NCI-H2081 (cell line): ENCODE results near the gene SLIT1.

Experiments used
- DNase-seq, 2 experiments: peaks; one replicate each; lab custom pipeline; 2025; lab: John Stamatoyannopoulos, UW

The SLIT1 gene

DNA sequence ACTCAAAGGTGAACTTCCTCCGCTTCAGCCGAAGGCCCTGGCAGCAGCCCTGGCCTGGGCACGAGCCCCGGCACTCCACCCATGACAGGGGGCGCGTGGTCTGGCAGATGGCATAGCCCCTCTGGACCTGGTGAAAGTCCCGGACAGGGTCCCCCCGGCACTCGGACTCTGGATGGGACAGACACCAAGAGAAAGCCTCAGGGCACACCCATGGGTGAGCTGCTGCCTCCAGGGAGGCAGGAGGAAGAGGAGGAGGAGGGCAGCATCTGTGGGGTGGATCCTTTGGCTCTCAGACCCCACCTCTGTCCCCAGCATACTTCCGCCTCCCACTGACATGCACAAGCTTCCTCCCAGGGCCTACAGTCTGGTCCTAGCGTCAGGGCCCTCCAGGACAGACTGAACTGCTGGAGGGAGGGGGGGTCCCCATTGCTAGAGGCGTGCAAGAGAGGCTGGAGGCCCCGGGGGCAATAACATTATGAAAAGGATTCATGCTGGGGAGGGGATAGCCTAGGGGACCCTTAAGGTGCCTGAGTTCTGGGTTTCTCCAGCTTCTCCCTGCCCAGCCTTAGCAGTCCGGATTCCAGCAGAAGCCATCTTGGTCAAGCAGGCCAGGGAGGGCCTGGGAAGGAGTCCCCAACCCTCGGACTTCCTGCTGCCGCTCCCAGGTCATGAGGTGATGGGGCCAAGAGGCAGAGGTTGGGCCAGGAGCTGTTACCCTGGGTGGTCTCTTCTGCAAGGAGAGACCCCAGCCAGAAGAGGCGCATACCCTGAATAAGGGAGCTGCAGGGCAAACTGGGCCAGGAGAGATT, 184.4 kb downstream of the SLIT1 start:
- DNase-seq, result no peak

DNA sequence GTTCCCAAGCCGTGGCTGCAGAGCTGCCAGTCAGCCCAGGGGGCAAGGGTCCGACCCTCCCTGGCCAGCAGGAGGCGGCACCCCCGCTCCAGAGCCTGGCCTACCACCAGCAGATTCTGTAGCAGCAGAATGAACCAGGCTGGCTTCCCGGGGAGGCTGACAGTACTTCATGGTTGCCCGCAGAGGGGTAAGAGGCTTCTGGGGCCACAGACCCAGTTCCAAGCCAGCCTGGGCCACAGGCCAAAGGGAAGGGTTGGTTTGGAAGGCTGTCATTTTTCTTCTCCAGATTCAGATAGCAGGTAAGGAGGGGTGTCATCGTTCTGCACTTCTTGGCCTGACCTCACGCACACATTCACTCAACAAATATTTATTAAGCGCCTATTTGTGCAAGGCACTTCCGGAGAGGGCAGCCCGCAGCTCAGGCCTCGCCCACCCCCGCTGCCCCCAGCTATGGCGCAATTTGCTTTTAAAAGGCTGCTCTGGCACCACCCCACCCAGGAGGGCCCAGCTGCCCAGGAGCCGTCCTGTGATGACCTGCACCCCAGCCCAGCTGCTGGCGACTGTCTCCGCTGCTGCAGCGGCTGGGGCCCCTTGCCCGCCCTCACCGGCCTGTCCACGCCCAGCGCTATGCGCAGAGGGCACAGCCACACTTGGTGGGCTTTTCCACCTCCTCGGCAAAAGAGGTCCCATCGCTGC, 185.1 kb downstream of the SLIT1 start:
- DNase-seq, result no peak

DNA sequence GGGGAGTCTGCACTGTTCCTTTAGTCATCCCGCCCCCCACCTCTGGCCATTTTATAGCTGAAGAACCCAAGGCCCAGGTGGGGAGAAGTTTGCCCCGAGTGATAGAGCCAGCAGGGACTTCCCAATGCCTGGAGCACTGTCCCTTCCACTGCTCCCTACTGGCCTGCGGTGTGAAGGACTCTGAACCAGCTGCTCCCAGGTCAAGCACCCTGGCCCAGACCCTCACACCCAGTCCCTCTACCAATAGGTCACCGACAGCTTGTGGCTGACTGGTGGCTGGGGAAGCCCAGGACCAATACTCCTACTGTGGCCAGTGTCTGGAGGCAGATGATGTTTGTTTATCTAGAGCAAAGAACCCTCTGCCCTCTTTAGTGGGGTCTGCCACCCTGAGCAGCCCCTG, 185.8 kb downstream of the SLIT1 start:
- DNase-seq, result no peak

DNA sequence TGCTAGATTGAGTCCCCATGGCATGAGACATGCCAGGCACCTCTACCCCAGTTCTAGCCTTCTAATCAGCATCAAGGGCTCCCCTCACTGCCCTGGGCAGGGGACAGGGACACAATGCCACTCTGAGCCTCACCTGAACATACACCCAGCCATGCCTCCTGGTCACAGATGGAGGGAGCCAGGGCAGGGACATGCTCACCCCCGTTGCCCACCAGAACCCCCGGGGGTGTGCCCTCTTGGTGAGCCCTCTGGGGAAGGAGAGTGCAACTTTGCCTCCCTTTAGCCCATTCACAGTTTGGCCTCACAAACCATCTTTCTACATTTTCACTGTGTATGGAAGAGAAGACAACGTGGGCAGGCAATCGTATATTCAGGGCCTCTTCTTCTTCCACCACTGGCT, 186.4 kb downstream of the SLIT1 start:
- DNase-seq, result no peak

DNA sequence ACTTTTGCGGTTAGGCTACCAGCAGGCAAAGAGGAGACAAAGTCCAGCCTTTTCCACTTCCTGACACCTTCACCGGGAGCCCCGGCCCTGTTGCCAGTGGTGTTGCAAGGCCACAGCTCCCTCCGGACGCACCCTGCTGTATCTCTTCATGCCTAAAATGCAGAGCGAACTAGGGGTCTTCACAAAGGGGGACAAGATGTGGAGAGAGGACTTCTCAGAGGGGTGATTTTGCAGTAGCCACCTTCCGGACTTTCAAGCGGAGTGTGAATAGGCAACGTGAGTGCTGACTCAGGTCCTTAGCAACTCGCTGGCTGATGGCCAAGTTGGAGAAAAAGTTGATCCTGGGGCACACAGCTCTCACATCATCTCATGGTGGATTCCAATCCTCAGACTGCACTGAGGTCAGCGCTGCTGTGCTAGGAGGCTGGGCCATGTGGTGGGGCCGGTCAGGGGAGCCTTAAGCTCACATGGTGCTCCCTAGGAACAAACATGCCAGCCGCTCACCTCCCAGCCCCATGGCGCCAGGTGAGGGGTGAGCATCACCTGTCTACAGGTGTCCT, 187.3 kb downstream of the SLIT1 start:
- no peak for DNase-seq

DNA sequence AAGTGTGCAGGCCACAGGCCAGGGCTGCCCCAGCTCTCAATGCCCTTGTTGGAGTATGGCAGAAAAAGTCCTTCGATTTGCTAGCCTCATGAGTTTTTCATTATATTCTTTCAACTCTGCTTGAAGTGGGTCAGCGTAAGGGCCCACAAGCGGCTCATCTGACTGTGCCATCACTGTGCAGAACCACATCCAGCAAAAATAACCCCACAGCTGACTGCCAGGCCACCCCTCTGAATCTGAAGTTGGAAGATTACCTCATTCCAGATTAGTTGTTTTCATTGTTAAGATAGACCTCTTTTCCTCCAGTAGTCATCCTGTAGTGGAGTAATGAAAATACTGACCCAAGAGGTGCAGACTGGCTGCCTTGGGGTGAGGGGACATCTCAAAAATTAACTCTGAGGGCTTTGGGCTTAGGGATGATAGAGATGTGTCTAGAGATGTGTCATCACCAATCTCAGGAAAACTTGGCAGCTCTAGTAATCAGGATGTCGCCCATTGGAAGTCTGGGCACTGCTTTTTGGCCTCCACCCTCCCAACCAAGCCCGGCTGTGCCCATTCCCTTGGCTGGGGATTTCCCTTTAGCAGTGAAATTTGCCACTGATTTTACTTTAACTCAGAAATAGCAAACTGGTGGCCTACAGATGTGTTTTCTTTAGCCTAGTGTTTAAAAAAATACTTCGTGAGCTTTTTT, 189.3 kb downstream of the SLIT1 start:
- DNase-seq, result no peak

DNA sequence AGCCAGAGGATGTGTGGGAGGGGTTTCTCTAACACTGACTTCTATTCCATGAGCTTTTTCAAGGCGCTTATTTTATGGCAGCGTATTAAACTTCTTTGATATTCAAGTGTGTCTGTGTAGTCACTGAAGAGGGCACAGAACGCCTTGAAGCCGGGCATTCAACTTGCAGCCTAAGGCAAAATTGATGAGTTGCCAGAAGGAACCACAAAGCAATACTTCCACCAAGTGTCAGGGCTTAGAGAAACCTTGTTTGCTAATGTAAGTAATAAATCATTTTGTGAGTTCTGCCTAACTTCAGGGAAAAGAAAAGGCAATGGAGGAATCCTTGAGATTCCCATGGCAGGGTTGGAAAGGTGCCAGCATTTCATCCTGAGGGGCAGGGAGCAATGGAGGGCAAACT, 189.9 kb downstream of the SLIT1 start:
- no peak for DNase-seq

DNA sequence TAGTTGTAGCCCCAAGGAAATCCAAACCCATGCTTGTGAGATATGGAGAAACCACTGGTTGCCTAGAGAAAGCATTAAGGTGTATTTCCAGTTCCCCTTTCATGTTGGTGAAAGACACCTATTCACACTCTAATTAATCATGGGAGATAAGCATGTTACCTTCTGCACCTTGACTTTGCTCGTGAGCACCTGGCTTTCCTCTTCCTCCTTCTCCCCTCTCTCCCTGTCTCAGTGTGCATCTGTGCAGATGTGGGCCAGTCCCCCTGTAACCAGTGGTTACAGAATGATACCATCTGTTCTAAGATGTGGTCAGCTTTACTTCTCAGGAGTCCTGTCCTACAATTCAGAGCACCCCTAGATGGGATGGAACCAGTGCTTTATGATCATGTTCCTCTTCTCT, 193.0 kb downstream of the SLIT1 start:
- DNase-seq, result no peak

DNA sequence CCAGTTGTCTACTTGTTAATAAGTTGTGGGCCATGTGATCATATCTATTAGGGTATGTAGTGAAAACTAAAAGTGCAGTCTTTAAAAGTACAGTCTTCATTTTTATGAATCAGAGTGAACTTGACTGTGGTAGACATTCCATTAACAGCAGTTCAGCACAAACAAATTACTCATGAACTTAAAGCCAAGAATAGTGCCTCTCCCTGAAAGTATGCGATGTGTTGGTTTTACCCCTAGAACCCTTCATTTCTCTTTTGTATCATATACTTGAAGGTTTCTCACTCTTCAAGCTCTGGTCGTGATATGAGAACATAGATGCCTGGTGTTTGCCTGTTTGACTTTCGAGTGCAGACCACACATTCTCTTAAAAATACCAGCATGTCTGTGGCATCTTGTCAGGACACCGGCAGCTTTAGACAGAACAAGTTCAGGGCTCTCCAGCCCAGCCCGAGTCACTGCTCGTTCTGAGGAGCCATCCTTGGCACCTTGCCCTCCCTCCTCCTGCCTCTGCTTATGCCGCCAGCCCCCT, 194.4 kb downstream of the SLIT1 start:
- DNase-seq, result no peak

DNA sequence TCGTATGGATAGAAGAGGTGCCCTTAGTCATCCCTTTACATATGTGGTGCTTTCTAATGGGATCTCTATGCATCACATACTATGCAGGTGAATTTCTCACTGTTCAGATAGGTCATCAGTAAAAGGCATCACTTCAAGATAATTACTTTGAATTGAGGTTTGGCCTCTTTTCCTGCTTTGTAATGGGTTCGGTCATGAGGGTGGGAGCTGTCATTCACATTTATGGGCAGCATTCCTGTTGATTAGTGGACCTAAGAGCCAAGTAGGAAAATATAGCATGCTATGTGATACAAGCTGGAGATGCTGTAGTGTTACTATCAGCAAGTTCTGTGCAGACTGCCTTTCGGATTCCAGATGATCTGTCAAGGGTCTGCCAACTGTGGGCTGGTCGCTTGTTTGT, 197.3 kb downstream of the SLIT1 start:
- no peak for DNase-seq

DNA sequence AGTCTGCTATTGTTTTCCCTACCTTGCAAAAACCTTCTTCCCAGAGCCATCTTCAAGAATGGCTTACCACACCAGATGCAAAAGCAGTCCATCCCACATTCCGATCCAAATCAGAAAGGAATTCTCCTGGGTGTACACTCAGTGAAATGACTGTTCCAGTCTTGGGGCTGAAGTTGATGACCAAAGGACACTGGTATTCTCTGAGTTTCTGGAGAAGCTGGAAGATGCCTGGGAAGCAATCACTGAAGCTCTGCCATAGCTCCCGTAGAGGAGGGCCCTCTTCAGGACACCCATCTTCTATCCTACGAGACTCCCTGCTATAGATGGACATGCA, 197.9 kb downstream of the SLIT1 start:
- DNase-seq, result no peak

DNA sequence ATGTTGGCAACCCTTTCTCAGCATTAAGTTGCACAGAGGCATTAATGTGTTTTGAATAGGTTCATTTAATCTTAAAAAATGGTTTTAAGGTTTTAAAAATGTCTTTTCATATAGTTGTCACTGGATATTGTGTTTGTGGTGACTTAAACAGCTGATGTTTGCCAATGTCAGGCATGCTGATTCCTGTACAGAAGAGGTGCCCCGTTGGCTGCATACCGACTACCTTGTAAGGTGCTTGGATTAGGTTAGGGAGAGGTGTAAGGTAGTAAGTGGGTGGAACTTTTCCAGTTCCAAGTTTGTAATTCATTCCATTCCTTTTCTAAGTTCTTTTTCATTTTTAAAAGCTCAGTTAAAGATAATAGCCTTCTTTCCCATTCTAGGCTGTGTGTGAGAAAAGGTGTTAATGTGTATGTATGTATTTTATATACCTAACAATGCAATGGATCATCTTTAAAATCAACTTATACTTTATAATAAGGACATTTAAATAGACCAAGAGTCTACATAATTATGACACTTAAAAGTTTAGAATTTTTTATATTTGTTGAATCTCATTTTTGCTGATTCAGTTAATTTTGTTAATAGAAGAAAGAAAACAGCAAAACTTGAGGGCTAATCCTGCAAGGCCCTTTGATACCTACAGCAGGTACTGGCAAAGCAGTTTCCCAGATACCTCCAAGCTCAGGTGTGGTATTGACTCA, 198.5 kb downstream of the SLIT1 start:
- DNase-seq, result no peak

DNA sequence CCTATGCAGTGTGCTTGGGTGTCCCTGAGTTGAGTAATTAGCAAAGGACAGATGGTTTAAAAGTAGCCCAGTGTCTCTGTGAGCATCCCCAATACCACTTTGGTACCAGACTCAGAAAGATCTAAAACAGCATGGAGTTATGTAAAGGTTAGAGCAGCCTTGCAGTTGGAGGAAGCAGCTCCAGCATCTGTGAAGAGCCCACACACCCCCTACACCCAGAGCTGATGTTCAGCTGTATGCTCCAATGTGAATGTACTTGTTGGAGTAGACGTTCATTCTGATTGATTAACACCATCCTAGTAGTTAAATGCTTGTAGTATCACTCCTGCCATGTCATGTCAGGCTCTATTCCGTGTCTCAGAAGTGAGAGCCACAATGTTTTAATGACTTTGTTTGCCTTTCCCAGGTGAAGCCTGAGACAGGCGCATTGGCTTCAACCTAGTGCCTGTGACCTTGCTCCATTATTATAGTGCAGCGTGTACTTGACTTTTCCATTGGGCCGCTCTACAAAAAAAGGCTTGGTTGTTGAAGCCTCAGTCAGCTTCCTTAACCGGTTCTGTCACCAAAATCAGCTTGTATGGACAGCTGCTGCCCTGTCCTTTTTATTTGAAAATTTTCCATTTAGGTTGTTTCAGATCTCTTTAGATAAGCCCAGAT, 199.4 kb downstream of the SLIT1 start:
- no peak for DNase-seq

DNA sequence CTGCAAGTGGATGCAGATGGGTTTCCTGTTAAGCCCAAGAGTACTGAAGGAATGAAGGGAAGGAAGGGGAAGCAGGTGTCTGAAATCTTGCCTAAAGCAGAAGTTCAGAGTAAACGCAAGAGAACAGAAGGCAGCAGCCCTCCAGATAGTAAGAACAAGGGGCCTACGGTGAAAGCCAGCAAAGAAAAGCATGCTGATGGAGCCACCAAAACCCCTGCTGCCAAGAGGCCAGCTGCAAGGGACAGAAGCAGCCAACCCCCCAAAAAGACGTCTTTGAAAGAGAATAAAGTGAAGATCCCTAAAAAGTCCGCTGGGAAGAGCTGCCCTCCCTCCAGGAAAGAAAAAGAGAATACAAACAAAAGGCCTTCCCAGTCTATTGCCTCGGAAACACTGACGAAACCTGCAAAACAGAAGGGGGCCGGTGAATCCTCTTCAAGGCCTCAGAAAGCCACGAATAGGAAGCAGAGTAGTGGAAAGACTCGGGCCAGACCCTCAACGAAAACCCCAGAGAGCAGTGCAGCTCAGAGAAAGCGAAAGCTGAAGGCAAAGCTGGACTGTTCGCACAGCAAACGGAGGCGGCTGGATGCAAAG, 201.1 kb downstream of the SLIT1 start:
- no peak for DNase-seq

DNA sequence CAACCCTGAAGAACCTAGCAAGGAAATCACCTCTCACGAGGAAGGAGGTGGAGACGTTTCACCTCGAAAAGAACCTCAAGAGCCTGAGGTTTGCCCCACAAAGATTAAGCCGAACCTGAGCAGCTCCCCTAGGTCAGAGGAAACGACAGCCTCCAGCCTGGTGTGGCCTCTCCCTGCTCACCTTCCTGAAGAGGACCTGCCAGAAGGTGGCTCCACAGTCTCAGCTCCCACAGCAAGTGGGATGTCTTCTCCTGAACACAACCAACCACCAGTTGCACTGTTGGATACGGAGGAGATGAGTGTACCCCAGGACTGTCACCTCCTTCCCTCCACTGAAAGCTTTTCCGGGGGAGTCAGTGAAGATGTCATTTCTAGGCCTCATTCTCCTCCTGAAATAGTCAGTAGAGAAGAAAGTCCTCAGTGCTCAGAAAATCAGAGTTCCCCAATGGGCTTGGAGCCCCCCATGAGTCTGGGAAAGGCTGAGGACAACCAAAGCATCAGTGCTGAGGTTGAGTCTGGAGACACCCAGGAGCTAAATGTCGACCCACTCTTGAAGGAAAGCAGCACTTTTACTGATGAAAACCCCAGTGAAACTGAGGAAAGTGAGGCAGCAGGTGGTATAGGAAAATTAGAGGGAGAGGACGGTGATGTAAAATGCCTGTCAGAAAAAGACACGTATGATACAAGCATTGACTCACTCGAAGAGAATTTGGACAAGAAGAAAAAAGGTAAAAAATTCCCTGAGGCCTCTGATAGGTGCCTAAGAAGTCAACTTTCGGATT, 203.4 kb downstream of the SLIT1 start:
- no peak for DNase-seq

DNA sequence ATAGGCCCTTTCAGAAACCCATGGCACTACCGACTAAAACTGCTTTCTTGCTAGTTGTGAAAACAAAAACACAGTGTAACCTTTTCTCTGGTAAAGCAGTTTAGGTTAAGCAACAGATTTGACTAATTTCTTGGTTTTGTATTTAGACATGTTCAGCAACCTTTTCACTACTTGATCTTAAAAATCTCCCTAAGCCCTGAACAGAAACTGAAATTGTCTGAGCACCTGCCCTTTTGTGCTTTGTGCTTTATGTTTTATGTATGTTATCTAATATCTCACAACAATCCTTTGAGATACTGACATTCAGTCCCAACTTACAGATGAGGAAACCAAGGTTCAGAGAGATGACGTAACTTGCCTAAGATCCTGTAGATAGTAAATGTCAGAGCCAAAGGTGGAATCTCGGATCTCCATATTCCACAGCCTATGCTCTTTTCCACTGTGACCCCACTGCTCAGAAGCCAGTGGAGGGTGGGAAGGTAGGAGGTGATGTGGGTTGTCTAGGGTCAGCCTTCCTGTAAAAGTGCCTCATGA, 207.1 kb downstream of the SLIT1 start:
- DNase-seq, result no peak

DNA sequence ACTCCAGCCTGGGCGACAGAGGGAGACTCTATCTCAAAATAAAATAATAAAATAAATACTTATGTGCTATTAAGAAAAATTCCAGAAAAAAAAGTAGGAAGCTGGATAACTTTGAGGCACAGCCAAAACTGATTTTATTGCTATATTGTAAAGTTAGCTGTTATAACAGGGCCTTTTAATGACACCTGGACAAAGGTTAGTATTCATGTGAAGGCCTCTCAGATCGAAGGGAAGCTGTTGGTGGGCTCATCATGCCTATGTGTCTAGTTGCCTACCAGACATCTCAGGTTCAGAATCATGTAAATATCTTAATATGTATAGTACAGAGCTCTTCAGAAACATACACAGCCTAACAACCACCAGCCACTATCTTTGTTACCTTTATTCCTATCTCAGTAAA, 210.6 kb downstream of the SLIT1 start:
- no peak for DNase-seq

DNA sequence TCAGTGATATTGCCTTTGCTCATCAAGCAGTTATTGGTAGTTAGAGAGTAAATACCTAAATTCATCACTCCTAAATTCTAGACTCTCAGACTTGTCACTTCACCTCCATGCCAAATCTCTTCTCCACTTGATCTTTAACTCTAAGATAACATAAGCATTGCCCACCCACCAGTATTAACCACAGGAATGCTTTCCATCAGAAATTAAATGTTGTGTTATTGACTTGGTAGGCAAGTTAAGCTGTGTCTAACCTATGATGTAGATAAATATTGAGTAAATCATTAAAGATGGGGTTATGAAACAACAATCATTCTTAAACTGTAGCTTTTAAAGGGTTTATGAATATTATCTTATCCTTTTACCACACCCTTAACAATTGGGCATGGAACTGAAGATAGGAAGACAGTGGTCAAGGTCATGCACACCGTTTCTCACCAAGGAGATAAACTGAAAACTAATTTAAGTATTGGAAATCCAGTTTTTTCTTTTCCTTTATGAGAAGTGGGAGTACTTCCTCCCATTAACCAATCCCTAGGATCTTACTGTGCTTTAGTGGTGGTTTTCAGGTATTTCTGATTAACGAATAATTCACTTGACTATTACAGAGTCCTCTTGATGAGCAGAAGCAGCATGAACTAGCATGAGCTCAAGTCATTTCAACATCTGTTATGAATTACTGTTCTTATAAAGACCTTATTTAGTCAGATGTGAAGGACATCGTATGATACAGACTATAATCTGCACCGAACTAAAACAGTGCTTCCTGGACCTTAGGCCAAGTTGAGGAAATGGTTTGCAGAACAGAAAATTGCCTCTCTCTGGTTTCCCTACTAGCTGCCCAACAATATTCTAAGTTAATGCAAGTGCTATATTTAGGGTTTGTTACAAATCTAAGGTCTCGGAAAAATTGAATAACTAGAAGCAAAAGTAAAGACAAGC, 211.7 kb downstream of the SLIT1 start:
- no peak for DNase-seq

DNA sequence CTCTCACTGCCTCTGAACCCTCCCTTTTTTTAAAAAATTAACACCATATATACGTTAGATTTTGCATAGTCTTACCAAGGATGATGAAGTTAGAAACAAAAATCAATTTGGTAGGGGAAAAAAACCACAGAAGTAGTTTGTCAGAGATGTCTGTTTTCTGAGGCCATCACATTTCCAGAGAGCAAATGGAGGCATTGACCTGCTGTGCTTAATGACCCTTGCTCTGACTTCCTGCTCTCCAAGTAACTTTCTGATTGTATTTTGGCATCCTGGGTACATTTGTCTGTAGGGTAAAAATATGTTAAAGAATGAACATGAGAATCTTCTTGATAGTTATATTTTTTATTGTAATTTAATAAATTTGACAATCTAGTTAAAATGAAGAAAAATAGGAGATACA, 213.5 kb downstream of the SLIT1 start:
- no peak for DNase-seq
